ENCODE data around the gene SNRNP25.
"Not testable (repeated sequence)": the region's sequence is repeated elsewhere in the genome, so short reads cannot be mapped to it uniquely, and the experiment has no call there.

Gene SNRNP25

GRCh38 chr16:53346-54236 lies at the start of gene SNRNP25, which contains the start of gene POLR3K:
TSS of gene SNRNP25 (plus strand) at chr16:53828. CDS start at chr16:54017, 189 bp downstream.
TSS of gene POLR3K (minus strand) at chr16:53608. CDS start at chr16:53586, 22 bp downstream.
- Histone ChIP-seq H3K9ac (peak within 1 kb of the TSS; percentile 90), H3K4me3 (peak within 1 kb of the TSS; percentile 84), H3K36me3 (peaks cover 67% of the 10 kb centered on the region), H3K4me2 (peak within 1 kb of the TSS; percentile 94), H3K27me3 (no peaks in the 10 kb centered on the region), H3K9me3 (no peaks in the 10 kb centered on the region), H3K4me1 (peaks cover 42% of the 10 kb centered on the region), H4K20me1 (peaks cover 39% of the 10 kb centered on the region), H3K27ac (peak within 1 kb of the TSS; percentile 85)
- no peak for TF ChIP-seq Cebpa-rat (IDR thresholded peaks at IDR 0.05)

DNA sequence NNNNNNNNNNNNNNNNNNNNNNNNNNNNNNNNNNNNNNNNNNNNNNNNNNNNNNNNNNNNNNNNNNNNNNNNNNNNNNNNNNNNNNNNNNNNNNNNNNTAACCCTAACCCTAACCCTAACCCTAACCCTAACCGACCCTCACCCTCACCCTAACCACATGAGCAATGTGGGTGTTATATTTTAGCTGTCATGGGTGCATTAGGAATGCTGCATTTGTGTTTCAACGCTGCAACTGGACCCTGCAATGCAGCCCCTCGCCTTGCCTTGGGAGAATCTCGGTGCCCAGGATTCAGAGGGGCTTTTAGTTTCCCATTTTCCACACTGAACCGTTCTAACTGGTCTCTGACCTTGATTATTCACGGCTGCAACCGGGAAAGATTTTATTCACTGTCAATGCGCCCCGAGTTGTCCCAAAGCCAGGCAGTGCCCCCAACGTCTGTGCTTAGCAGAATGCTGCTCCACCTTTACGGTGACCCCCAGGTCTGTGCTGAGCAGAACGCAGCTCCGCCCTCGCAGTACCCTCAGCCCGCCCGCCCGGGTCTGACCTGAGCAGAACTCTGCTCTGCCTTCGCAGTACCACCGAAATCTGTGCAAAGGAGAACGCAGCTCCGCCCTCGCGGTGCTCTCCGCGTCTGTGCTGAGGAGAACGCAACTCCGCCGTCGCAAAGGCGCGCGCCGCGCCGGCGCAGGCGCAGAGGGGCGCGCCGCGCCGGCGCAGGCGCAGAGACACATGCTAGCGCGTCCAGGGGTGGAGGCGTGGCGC lies 43.5 kb upstream of the SNRNP25 start:
- no peaks in the 10 kb centered on the region for H3K4me1 ChIP-seq
- no peak overlapping the region for H3K9ac ChIP-seq
- H3K4me3 ChIP-seq, result peak overlapping the region; percentile 49; the same call in 1 of the 2 replicates
- H3K36me3 ChIP-seq, result no peaks in the 10 kb centered on the region
- H3K9me3 ChIP-seq, result peaks cover 5% of the 10 kb centered on the region; the same call in 1 of the 2 replicates
- no peak overlapping the region for H3K4me2 ChIP-seq
- no peak for TF ChIP-seq Cebpa-rat (IDR thresholded peaks at IDR 0.05)
- no peaks in the 10 kb centered on the region for H4K20me1 ChIP-seq
- H3K27me3 ChIP-seq, result no peaks in the 10 kb centered on the region
- H3K27ac ChIP-seq, result no peak overlapping the region

- not testable (repeated sequence) for H3K36me3 ChIP-seq, H3K27ac ChIP-seq, H3K9me3 ChIP-seq, H3K4me2 ChIP-seq, H3K4me1 ChIP-seq, H3K4me3 ChIP-seq, H4K20me1 ChIP-seq, H3K9ac ChIP-seq, H3K27me3 ChIP-seq
Measured at GRCh38 chr16:10772-11171, 42.9 kb upstream of the SNRNP25 start.

GRCh38 chr16:17062-17765 lies 36.4 kb upstream of the SNRNP25 start:
- not testable (repeated sequence) for H3K4me2 ChIP-seq, H3K27me3 ChIP-seq, H3K4me1 ChIP-seq, H3K9me3 ChIP-seq, H3K36me3 ChIP-seq, H3K4me3 ChIP-seq, H4K20me1 ChIP-seq, H3K27ac ChIP-seq, H3K9ac ChIP-seq

DNA sequence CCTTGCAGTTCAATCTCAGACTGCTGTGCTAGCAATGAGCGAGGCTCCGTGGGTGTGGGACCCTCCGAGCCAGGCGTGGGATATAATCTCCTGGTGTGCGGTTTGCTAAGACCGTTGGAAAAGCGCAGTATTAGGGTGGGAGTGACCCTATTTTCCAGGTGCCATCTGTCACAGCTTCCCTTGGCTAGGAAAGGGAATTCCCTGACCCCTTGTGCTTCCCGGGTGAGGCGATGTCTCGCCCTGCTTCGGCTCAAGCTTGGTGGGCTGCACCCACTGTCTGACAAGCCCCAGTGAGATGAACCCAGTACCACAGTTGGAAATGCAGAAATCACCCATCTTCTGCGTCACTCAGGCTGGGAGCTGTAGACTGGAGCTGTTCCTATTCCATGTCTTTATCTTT lies 32.7 kb upstream of the SNRNP25 start:
- not testable (repeated sequence) for H3K4me3 ChIP-seq, H3K27ac ChIP-seq
- H3K4me1 ChIP-seq, result peaks cover 11% of the 10 kb centered on the region; the same call in 1 of the 2 replicates

GRCh38 chr16:24151-24550 lies 29.5 kb upstream of the SNRNP25 start:
- H3K27ac ChIP-seq, result peak overlapping the region; percentile 55; the same call in 1 of the 2 replicates

More for the DNA sequence above, 32.7 kb upstream of the SNRNP25 start:
- not testable (repeated sequence) for H3K4me2 ChIP-seq, H4K20me1 ChIP-seq, H3K27me3 ChIP-seq, H3K36me3 ChIP-seq, H3K9ac ChIP-seq, H3K9me3 ChIP-seq

DNA sequence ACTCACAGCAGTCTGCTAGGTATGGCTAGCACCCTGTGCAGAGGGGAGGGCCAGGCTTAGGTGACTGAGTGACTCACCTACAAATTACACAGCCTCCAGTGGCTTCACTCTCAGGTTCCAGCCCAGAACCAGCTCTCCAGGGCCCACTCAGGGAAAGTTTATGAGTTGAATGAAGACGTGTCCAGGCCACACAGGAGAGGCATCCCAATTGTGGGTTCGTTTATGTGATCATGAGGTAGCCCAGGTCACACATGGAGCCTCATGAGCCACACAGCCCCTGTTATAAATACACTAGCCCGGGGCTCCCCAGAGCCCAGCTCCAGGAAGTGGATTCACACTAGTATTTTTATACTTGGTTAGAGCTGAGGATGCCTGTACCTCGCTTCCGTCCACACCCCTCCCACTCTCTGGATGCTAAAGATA lies 27.7 kb upstream of the SNRNP25 start:
- H3K9ac ChIP-seq, H3K27ac ChIP-seq, H4K20me1 ChIP-seq, H3K27me3 ChIP-seq, H3K9me3 ChIP-seq, H3K4me3 ChIP-seq, H3K36me3 ChIP-seq: not testable (repeated sequence)
- peaks cover 38% of the 10 kb centered on the region for H3K4me1 ChIP-seq
- H3K4me2 ChIP-seq, result peak overlapping the region; percentile 55

More at GRCh38 chr16:24151-24550, 29.5 kb upstream of the SNRNP25 start:
- not testable (repeated sequence) for H3K27me3 ChIP-seq, H3K9me3 ChIP-seq, H4K20me1 ChIP-seq, H3K9ac ChIP-seq, H3K4me3 ChIP-seq, H3K36me3 ChIP-seq
- Histone ChIP-seq H3K4me2 (peak overlapping the region; percentile 45), H3K4me1 (peaks cover 28% of the 10 kb centered on the region)

GRCh38 chr16:30627-31026 lies 23.0 kb upstream of the SNRNP25 start:
- H4K20me1 ChIP-seq, H3K27ac ChIP-seq, H3K27me3 ChIP-seq, H3K4me3 ChIP-seq, H3K9me3 ChIP-seq, H3K36me3 ChIP-seq, H3K9ac ChIP-seq: not testable (repeated sequence)
- Histone ChIP-seq H3K4me1 (peaks cover 60% of the 10 kb centered on the region), H3K4me2 (peak overlapping the region; percentile 44)

GRCh38 chr16:33154-33876 lies 20.3 kb upstream of the SNRNP25 start:
- peaks cover 74% of the 10 kb centered on the region for H3K4me1 ChIP-seq
- H4K20me1 ChIP-seq, H3K36me3 ChIP-seq, H3K27me3 ChIP-seq, H3K9me3 ChIP-seq: not testable (repeated sequence)
- peak overlapping the region; percentile 42 for H3K9ac ChIP-seq
- H3K27ac ChIP-seq, result peak overlapping the region; percentile 74
- H3K4me3 ChIP-seq, result peak overlapping the region; percentile 46; the same call in 1 of the 2 replicates
- H3K4me2 ChIP-seq, result peak overlapping the region; percentile 84
